ENCODE data around the gene OR2L2.
"Not testable (repeated sequence)": the region's sequence is repeated elsewhere in the genome, so short reads cannot be mapped to it uniquely, and the experiment has no call there.

The OR2L2 gene, protein sequence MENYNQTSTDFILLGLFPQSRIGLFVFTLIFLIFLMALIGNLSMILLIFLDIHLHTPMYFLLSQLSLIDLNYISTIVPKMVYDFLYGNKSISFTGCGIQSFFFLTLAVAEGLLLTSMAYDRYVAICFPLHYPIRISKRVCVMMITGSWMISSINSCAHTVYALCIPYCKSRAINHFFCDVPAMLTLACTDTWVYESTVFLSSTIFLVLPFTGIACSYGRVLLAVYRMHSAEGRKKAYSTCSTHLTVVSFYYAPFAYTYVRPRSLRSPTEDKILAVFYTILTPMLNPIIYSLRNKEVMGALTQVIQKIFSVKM

GRCh38 chr1:248029770-248030169 lies at the start of gene OR2L2:
Gene OR2L2 (plus strand): TSS chr1:248030070. CDS start chr1:248038268, 8,198 bp downstream.
- no peak for DNase-seq (ENCODE audit: low read depth in 1 of 2, low spot score in 1 of 2)

DNA sequence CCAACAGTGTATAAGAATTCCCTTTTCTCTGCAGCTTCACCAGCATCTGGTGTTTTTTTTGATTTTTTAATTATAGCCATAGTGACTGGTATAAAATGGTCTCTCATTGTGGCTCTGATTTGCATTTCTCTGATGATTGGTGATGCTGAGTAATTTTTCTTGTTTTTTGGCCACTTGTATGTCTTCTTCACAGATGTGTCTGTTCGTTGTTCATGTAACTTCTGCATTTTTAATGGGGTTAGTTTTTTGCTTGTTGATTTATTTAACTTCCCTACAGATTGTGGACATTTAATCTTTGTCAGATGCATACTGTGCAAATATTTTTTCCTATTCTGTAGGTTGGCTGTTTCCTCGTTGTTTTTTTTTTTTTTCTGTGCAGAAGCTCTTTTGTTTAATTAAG lies 36.9 kb upstream of the OR2L2 start:
- DNase-seq (ENCODE audit: low read depth in 1 of 2, low spot score in 1 of 2), result no peak

DNA sequence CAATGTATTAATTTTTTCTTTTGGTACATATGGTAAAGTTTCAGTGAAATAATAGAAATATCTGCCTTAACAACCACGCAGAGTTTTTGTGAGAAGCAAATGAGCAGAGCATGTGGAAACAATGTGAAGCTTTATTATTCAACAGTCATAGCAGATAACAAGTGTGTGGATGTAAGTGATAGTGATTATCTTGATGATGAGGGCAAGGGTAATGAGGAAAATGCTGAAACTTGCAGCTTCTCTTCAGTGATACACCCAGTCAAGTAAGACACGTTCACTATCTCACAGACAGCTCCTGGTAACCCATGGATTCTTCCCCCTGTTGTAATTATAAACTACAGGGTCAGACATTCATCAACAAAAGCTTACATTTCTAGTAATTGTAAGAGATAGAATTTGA lies 31.1 kb upstream of the OR2L2 start:
- no peak for DNase-seq (ENCODE audit: low read depth in 1 of 2, low spot score in 1 of 2)

GRCh38 chr1:248000169-248000568 lies 29.7 kb upstream of the OR2L2 start:
- no peak for DNase-seq (ENCODE audit: low read depth in 1 of 2, low spot score in 1 of 2)

DNA sequence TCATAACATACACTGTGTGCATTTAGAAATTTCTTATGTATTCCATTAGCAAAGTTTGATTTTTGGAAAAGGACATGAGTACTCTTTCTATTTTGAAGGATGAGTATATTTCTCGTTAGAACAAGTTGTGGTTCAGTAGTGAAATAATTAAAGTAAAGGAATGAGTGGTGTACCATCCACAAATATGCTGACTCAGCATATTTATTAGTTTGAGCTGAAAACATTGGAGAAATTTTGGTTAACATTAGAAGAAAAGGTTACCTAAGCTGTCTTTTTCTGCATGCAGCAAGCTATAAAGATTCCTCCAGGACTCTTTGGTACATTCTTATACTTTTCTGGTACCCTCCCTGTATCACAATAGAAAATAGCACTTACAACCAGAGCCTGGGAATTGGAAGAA lies 22.1 kb upstream of the OR2L2 start:
- DNase-seq (ENCODE audit: low read depth in 1 of 2, low spot score in 1 of 2), result no peak

DNA sequence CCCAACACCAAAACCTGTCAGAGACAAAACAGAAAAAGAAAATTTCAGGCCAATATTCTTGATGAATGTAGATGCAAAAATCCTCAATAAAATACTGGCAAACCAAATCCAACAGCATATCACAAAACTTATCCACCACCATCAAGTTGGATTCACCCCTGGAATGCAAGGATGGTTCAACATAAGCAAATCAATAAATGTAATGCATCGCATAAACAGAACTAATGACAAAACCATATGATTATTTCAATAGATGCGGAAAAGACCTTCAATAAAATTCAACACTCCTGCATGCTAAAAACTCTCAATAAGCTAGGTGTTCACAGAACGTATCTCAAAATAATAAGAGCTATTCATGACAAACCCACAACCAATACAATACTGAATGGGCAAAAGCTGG lies 20.2 kb upstream of the OR2L2 start:
- DNase-seq (ENCODE audit: low read depth in 1 of 2, low spot score in 1 of 2), result no peak

DNA sequence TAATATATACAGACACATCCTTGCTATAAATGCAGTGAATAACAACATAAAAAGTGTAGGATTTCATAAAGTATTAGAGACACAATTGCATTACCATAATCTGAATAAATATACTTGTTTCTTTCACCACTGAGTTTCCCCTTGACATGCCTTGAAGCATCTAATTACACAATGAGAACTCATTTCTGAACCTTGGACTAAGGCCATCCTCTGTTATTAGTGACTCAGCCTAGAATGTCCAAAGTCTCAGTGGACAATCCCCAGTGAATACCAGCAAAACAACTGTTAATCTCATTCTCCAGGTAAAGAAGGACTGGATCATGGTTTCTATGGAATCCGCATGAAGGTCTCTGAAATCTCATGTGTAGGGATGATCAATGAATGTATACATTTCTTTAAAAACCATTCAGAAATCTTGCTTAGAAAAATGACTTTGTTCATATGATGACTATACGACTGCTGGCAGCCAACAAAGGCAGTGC lies 16.6 kb upstream of the OR2L2 start, which contains the start of gene OR2L5:
OR2L5 (plus strand) TSS at position 432 of the 482 bp plus-strand sequence. CDS start 8,288 bp downstream, outside the sequence.
- no peak for DNase-seq (ENCODE audit: low read depth in 1 of 2, low spot score in 1 of 2)

DNA sequence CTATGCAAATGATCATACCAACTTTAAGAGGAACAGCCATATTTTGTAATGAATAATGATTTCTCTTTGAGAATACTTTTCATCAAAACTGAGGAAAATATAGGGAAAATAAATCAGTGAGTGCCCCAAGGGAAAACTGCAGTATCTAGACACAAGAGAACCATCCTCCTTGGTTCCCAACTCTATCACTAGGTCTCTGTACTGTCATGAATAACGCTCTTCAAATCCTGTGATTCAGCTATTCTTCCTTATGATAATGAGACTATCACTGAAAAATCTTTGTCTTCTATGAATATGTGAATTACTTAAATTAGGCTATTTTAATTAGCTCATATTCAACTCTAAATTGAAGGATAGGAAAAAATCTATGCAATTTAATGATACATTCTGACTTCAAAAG lies 14.1 kb upstream of the OR2L2 start:
- no peak for DNase-seq (ENCODE audit: low read depth in 1 of 2, low spot score in 1 of 2)

GRCh38 chr1:248045209-248045608 lies 15.3 kb downstream of the OR2L2 start:
- no peak for DNase-seq (ENCODE audit: low read depth in 1 of 2, low spot score in 1 of 2)

GRCh38 chr1:248046536-248046935 lies 16.7 kb downstream of the OR2L2 start, which contains the start of gene OR2L3:
Gene OR2L3 (plus strand): TSS chr1:248046836. CDS start chr1:248060682, 13,846 bp downstream.
- no peak for DNase-seq (ENCODE audit: low read depth in 1 of 2, low spot score in 1 of 2)

DNA sequence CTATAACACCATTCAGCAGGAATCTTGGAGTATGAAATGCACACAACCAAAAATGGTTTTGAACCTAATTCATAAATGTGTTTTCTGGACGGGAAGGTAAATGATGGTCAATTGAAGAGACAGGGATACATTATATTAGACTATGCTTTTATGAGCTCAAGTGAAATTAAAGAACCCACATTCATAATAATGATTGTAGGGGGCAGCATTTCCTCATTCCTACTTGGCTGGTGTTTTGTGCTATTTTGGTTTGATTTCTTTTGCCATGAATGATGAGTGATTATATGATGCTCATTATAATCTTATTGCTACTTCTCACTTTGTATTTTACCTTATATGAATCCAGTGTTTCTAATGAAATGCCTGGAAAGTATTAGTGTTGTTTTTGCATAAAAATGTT lies 17.1 kb downstream of the OR2L2 start:
- no peak for DNase-seq (ENCODE audit: low read depth in 1 of 2, low spot score in 1 of 2)

DNA sequence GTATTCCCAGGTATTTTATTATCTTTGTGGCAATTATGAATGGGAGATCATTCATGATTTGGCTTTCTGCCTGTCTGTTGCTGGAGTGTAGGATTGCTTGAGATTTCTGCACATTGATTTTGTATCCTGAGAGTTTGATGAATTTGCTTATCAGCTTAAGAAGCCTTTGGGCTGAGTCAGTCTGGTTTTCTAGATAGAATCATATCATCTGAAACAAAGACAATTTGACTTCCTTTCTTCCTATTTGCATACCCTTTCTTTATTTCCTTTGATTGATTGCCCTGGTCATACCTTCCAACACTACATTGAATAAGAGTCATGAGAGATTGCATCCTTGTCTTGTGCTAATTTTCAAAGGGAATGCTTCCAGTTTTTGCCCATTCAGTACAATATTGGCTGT lies 24.8 kb downstream of the OR2L2 start:
- no peak for DNase-seq (ENCODE audit: low read depth in 1 of 2, low spot score in 1 of 2)

GRCh38 chr1:248055261-248055660 lies 25.4 kb downstream of the OR2L2 start:
- no peak for DNase-seq (ENCODE audit: low read depth in 1 of 2, low spot score in 1 of 2)

GRCh38 chr1:248065071-248065470 lies 35.2 kb downstream of the OR2L2 start:
- no peak for DNase-seq (ENCODE audit: low read depth in 1 of 2, low spot score in 1 of 2)

GRCh38 chr1:248065604-248066003 lies 35.7 kb downstream of the OR2L2 start:
- DNase-seq (ENCODE audit: low read depth in 1 of 2, low spot score in 1 of 2), result no peak

GRCh38 chr1:248083864-248084263 lies 54.0 kb downstream of the OR2L2 start:
- DNase-seq (ENCODE audit: low read depth in 1 of 2, low spot score in 1 of 2), result not testable (repeated sequence)

Measured in stimulated activated CD4-positive, alpha-beta T cell treated with anti-CD3 and anti-CD28 coated beads, Interleukin-15, amount 100 ng/mL, for 1 hour (primary cell).